HG03045 (cell line): Measurements from ENCODE around the gene MRPL30.
"Not testable (repeated sequence)": the region's sequence is repeated elsewhere in the genome, so short reads cannot be mapped to it uniquely, and the experiment has no call there.

Experiments used
- ATAC-seq: cut with Tn5 transposase; IDR thresholded peaks from one replicate; pipeline ENCODE4 v1.9.1; 2021; ENCODE audit warnings: mild to moderate bottlenecking, moderate library complexity; ENCODE audit not compliant: unreplicated experiment

MRPL30 gene

DNA sequence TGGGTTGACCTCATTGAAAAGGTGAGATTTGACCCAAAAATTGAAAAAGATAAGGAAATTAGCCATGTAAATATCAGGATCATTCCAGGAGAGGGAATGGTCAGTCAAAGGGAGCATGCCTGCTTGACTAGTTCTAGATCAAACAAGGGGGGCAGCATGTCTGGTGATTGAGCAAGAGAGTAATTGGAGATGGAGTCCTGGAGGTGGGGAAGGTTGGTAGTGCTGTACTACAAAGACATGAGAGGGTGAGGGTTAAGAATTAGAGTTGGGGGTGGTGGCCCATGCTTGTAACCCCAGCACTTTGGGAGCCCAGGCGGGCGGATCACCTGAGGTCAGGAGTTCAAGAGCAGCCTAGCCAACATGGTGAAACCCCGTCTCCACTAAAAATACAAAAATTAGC, 2.0 kb downstream of the MRPL30 start:
- no peak for ATAC-seq

DNA sequence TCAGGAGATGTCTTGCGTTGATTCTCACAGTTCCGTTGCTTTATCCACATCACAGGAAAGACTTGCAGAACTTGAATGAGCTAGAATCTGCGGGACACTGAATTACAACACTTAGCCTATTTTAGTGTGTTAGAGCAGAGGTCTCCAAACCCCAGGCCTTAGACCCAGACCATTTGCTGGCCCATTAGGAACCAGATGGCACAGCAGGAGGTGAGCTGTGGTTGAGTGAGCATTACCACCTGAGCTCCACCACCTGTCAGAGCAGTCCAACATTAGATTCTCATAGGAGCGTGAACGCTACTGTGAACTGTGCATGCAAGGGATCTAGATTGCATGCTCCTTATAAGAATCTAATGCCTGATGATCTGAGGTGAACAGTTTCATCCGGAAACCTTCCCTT, 3.8 kb downstream of the MRPL30 start:
- no peak for ATAC-seq

DNA sequence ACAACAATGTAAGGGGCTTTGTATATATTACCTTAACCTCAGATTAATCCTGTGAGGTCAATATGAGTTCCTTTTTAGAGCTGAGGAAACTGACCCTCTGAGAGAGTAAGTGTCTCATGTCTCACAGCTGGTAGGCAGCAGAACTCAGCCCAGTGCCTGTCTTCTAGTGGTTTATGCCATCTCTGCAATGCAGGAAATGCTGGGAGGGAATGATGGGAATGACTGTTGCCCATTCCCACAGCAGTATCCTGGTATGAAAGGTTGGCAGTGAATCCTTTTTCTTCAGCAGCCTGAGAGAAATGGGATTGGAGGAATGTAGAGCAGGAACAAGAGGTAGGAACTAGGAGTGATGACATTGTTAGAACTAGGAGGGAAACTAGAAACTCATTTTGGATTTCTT, 6.0 kb downstream of the MRPL30 start:
- ATAC-seq: no peak

DNA sequence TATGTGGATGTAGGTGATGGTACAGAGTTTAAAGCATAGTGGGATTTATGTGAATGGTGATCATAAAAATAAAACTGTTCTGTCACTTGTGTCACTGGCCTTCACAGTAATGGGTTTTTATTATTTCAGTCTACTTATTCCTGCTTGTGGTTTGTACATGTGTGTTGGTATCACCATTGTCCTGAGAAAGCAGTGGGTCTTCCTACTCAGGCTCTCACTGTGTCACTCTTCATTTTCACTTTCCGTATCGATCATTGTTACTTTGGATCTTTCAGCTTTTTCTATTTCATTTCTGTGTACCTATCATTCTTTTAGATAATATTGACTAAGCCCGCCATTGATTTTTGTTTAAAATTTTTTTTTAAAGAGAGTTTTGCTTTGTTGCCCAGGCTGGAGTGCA, 7.4 kb downstream of the MRPL30 start:
- no peak for ATAC-seq

DNA sequence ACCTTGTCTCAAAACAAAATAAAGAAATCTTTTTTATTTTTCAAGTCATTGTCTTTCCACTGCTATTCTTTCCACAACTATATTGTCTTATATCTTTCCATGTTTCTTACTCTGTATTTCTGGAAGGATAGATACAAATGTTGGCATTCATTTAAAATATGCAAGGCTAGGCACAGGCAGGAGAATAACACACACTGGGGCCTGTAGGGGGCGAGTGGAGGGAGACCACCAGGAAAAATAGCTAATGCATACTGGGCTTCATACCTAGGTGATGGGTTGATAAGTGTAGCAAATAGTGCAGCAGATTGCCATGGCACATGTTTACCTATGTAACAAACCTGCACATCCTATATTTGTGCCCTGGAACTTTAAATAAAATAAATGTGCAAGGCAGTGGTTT, 9.6 kb downstream of the MRPL30 start:
- ATAC-seq: no peak

DNA sequence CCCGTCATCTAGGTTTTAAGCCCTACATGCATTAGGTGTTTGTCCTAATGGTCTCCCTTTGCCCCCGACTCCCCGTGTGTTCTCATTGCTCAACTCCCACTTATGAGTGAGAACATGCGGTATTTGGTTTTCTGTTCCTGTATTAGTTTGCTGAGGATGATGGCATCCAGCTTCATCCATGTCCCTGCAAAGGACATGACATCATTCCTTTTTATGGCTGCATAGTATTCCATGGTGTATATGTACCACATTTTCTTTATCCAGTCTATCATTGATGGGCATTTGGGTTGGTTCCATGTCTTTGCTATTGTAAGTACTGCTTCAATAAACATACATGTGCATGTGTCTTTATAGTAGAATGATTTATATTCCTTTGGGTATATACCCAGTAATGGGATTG, 11.4 kb downstream of the MRPL30 start:
- not testable (repeated sequence) for ATAC-seq

DNA sequence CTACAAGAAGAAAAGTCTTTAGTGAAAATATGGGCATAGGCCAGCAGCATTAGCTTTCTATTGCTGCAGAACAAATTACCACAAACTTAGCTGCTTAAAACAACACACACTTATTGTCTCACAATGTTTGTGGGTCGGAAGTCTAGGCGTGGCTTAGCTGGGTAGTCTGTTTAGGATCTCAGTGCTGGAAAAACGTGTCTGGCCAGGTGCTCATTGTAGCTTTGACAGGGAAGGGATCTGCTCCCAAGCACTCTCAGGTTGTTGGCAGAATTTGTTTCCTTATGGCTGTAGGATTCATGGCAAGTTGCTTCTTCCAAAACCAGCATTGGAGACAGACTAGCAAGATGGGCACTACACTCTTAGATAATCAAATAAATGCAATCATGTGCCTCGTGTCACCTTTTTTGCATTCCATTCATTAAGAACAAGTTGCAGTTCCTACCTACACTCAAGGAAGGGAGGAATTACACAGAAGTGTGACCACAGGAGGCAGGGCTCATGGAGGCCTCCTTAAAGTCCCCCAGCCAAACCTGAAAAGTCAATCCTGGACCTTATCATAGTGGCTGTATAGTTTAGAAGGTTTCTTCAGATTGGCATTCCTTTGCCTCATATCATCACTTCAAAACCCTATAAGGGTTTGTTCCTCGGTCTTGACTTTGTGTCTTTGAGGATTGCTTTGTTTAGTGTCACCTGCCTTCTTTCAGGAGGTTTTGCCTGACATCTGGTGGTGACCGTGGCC, 17.3 kb downstream of the MRPL30 start:
- no peak for ATAC-seq

DNA sequence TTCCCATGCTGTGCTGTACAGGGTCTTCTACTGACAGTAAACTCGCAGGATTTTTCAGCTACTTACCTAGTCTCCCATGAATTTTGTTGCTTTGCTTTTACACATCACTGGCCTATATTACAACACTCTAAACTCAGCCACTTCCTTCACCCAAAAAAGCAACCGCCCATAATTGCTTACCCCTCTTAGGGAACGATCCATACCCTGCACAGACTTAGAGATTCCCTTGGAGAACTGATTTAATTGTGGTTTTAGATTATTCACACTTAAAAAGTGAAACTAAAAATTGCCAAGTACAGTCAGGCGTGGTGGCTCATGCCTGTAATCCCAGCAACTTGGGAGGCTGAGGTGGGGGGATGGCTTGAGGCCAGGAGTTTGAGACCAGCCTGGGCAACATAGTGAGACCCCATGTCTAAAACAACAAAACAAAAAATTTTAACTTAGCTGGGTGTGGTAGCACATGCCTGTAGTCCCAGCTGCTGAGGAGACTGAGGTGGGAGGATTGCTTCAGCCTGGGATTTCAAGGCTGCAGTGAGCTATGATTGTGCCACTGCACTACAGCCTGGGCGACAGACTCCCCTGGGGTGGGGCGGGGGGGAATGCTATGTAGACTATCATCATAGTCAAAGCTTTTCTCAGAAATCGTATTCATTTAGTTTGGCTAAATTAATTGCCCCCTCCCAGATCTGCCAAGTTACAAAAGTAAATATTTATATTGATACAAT, 19.3 kb downstream of the MRPL30 start:
- ATAC-seq: no peak

DNA sequence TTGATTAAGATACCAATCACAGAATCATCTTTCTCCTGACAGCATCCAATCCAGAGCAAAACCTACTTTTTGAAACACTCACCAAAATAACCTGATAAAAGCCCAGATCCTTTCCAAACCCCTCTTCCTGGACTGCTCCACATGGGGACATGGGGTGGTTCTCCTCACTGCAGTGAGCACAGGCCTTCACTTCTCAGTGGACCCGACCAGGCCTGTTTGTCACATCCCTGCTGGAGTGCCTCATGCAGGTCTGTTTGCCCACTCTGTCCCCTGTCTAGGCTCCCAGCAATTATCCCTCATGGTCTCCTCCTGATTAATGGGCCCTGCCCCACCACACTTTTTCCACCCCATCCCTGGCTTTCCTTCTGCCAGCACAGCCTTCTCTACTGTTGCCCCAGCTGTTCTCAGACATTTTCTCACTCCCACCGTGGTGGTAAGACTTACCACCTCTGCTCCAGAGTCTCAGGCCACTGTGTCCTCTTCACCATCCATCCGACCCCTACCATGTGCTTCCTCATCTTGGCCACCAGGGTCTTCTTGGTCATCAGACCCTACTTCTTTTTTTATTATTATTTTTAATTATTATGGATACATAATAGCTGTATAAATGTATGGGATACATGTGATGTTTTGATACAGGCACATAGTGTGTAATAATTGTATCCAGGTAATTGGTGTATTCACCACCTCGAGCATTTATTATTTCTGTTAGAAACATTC, 21.1 kb downstream of the MRPL30 start:
- ATAC-seq: no peak

DNA sequence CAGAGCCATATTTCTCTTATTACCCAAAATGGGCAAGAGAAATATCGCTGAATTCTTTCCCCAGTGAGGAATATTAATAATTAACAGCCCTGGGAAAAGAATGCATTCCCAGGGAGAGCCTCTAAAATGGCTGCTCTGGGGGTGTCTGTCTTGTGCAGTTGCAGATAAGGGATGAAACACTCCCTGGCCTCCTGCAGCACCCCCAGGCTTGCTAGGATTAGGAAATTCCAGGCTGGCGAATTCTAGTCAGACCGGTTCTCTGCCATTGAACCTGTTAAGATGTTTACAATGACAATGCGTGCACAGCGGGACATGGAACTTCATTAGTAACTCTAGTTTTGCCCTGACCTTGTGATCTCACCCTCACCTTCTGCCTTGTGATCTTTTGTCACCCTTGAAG, 24.5 kb downstream of the MRPL30 start:
- ATAC-seq: no peak

DNA sequence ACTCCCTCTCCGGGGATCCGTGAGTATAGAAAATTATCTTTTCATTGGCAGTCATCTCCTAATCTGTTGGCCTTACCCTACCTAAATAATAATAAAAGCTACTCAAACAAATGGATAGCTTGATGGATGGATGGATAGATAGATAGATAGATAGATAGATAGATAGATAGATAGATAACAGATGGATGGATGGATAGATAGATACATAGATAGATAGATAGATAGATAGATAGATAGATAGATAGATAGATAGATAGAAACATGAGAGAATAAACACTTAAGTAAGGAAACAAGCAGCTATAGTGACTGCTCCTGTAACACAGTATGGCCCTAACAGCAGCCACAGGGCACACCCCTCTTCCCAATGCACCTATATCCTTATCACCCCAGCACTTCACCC, 35.1 kb downstream of the MRPL30 start:
- ATAC-seq: no peak

DNA sequence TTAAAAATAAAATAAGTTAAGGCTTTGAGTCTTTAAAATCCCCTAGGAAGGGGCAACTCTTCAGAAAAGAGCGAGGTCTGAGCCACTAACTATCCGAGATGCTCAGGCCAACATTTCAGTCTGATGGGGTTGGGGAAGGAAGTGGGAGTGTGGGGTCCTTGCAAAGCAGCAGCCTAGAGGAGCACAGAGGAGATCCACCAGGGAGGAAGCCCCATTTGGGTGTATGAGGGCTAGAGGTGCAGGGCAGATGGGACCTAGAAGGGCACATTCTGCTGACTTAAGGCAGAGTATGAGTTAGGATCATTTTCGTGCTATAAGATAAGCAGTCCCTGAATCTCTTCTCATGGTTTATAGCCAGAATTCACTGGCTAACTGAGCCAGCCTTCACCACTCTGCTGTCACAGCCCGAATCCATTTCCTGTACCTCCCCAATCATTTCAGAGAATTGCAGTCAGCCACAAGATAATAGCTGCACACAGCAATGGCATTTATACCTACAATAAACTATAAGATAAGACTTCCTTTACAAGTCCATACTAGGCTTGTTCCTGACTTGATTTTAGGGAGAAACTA, 37.0 kb downstream of the MRPL30 start:
- no peak for ATAC-seq

DNA sequence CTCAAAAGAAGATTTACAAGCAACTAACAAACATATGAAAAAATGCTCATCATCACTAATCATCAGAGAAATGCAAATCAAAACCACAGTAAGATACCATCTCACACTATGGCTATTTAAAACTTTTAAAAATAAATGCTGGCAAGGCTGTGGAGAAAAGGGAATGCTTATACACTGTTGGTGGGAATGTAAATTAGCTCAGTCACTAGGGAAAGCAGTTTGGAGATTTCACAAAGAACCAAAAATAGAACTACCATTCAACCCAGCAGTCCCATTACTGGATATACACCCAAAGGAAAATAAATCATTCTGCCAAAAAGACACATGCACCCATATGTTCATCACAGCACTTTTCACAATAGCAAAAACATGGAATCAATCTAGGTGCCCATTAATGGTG, 52.2 kb downstream of the MRPL30 start:
- not testable (repeated sequence) for ATAC-seq

DNA sequence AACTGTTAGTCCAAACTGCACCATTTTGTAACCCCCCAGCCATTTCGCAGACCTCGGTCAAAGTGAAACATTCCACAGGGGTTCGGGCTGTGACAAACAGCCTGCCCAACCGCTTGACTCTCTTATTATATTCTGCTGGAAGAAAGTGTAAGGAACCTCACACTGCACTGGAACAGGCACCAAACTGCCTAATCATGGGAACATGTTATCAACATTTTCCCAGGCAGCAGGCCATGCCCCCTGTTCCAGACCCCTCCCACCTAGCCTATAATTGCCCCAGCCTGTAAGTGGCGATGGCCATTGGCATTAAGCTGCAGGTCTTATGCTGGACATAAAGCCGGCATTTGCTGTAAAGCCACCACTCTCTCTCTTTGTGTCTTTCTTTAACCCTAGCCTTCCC, 57.6 kb downstream of the MRPL30 start:
- no peak for ATAC-seq

DNA sequence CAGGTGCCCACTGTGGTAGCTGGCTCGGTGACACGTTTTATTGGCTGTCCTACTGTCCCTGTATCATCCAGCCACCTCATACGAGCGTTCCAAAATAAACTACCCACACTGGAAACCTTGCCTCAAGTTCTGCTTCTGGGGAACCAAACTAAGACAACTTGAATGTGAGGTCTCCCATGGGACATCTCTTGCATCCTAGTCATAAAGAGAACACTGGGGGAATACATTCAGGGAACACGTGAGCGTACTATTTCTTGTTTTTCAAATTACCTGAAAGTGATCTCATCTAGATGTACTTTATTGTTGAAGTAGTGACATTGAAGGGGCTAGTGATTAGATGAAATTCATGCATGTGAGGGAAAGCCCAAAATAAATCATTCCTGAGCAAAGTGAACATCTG, 59.4 kb downstream of the MRPL30 start:
- ATAC-seq: no peak

DNA sequence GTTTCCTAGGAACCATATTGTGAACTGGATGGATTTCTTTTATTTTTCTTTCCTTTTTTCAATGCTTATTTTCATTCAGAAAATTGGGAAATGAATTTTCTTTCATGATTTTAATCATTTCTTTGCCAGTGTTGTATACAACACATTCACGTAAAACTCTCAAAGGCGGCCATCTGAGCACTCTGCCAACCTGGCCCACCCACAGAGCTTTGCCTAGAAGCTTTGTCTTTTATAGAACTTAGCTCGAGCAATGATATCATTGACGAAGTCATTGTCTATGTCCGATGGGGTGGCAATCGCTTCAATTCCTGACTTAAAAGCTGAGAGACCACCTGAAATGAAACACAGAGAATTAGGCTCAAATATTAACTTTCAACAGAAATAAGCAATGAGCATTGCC, 61.2 kb downstream of the MRPL30 start:
- no peak for ATAC-seq
